KOPT-K1 (cell line): Measurements from ENCODE around the gene TECTA.

ENCODE experiments used
- H3K27ac ChIP-seq: fragments of 200-600 bp; sonication (generic); 2 replicates; pipeline ENCODE4 v1.5.1; 2016; ENCODE audit warnings: antibody characterized with exemption, mild to moderate bottlenecking, low read depth, low read length; ENCODE audit not compliant: poor library complexity, severe bottlenecking
- H3K36me3 ChIP-seq: fragments of 200-600 bp; sonication (generic); 2 replicates; pipeline ENCODE4 v1.5.1; 2017; ENCODE audit warnings: antibody characterized with exemption, mild to moderate bottlenecking, low read length, moderate library complexity; ENCODE audit not compliant: insufficient read depth
- H3K9me3 ChIP-seq: fragments of 200-600 bp; sonication (generic); 2 replicates; pipeline ENCODE4 v1.5.1; 2017; ENCODE audit warnings: antibody characterized with exemption, low read length, mild to moderate bottlenecking; ENCODE audit not compliant: insufficient read depth, poor library complexity, severe bottlenecking

The TECTA gene

DNA sequence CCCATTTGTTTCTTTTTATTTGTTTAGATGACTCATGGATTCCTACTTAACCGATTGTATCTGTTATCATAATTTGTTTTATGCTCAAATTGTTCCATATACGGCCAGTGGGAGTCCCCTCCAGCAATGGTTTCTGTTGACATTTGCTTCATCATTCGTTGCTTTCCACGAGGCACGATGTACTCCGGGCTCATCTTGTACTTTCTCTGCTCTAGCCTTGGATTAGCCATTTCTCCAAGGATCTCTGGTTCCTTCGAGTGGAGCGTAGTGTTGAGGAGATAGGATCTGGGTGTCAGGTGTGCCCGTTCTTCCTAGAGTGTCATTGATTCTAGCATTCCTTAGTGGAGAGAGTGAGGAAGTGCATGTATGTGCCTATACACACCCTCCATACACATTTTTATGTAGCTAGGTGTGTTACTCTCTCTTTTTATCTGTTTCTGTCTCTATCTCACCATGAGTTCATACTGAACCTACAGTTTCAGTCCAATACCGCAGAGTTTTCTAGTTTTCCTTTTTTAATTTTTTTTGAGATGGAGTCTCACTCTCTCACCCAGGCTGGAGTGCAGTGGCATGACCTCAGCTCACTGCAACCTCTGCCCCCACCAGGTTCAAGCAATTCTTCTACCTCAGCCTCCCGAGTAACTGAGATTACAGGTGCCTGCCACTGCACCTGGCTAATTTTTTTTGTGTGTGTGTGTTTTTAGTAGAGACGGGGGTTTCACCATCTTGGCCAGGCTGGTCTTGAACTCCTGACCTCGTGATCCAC is 31.4 kb downstream of the TECTA start:
- Histone ChIP-seq H3K27ac (no peak overlapping the region), H3K36me3 (no peaks in the 10 kb centered on the region), H3K9me3 (no peaks in the 10 kb centered on the region)

DNA sequence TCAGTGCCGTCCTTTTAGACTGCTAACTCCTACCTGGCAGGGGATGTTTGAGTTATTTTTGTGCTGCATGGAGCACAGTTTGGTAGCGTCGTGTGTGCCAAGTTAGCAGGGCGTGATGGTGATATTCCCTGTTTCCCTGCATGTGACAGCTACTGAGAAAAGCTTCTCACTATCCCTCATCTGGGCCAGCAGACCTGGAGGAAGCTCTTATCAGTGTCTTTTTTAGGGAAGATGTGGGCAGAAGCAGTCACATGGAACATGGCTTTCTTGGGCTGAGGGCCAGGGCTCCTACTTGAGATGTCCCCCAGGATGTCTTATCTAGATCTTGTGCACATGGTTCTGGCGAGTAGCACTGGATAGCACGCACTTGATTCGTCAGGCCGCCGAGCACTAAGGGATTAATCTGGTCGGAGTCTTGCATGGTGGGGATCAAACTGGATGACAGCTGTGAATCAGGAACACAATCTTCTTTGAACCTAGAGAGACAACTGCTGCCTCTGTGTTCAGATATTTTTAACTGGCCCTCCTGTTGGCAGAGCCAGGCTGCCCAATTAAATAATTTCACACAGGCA is 33.8 kb downstream of the TECTA start:
- Histone ChIP-seq H3K36me3 (no peaks in the 10 kb centered on the region), H3K9me3 (no peaks in the 10 kb centered on the region), H3K27ac (no peak overlapping the region)

DNA sequence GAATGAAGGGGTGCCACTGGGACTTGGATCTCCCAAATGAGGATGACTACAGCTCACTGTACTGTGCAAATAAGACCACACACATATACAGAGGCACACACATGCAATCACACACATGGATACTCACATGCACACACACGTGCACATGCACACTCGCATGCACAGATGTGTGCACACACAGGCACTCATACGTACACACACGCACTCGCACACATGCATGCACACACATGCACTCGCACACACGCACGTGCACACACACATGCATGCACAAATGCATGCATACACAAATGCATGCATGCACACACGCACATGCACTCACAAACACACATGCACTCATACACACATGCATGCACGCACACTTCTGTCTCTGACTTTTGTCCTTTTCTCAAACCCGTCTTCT is 36.0 kb downstream of the TECTA start:
- Histone ChIP-seq H3K27ac (no peak overlapping the region), H3K9me3 (no peaks in the 10 kb centered on the region), H3K36me3 (no peaks in the 10 kb centered on the region)

DNA sequence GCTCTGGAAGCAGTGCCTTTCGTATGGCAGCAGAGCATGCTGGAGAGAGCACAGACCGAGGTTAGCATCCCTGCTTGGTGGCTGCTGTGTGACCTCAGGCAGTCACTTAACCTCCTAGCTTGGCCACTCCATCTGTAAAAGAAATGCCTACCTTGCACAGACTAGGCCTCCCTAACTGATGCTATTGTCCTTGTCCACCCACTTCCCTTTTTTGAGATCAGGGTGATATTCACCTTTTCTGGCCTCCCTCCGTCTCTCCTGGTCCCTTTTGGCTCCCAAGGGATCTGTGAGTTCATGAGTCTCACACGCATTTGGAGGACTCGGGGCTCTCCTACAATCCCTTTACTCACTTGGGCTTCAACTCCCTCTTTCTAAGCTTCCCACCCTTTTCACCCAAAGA is 37.2 kb downstream of the TECTA start:
- Histone ChIP-seq H3K27ac (no peak overlapping the region), H3K36me3 (no peaks in the 10 kb centered on the region), H3K9me3 (no peaks in the 10 kb centered on the region)

DNA sequence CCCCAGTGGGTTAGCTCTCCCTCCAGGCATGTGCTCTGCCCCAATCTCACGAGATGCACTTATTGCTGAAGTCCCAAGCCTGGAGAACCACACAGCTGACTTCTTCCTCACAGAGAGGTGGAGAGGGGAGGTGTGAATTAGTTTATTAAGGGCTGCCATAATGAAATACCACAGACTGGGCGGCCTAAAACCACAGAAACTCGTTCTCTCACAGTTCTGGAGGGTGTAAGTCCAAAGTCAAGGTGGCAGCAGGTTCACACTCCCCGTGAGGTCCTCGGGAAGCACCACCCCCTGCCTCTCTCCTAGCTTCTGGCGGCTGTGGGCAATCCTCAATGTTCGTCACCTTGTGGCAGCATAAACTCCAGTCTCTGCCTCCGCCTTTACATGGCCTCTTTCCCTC is 39.3 kb downstream of the TECTA start:
- H3K9me3 ChIP-seq: no peaks in the 10 kb centered on the region
- H3K36me3 ChIP-seq: no peaks in the 10 kb centered on the region
- no peak overlapping the region for H3K27ac ChIP-seq

DNA sequence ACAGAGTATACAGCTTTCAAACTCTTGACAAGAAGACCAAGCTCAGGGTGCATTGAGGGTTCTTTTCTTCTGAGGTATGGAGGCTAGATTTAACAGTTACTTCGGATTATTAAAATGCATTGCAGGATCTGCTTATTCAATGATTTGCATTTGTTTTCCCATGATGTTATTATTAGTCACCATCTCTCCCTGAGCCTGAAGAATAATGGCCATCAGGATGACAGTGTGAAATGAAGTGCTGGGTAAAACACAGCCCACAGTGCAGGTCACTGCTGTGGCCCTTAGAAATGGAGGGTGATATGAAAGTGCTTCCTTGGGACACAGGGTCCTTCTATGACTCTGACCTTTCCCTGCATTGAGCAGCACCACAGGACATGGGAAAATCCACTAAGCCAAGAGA is 40.0 kb downstream of the TECTA start:
- Histone ChIP-seq H3K36me3 (no peaks in the 10 kb centered on the region), H3K27ac (no peak overlapping the region), H3K9me3 (no peaks in the 10 kb centered on the region)

DNA sequence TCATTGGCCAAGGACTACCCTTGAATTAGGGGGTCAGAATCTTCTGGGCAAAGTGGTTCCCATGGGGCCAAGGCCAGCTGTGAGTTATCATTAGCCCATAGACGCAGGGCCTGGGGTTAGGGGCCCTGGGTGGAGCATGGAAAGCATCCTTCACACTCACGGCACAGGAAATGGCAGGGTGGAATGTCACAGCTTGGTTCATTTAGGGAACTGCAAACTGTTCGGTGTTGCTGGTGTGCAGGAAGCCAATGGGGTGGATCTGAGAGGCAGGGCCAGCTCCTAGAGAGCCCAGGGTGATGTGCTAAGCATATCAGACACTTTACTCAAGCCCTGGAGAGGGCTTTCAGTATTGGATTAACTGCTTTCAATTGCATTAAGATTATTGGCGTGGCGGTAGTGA is 42.9 kb downstream of the TECTA start:
- H3K36me3 ChIP-seq: no peaks in the 10 kb centered on the region
- no peak overlapping the region for H3K27ac ChIP-seq
- H3K9me3 ChIP-seq: no peaks in the 10 kb centered on the region

DNA sequence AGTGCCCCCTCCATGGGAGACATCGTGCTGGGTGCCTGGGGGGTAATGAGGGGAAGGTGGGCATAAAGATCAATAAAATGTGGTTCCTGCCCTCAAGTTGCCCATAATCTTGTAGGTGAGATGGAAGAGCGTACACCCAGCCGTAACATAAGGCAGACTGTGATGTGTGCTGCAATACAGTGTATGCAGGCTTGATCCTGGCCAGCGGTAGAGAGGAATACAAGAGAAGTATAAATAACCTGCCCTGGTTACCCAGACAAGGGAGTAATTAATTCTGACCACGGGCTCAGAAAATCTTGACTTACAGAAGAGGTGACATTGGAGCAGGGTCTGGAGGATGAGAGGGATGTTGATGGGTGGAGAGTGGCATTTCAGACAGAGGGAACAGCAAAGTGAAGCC is 43.7 kb downstream of the TECTA start:
- Histone ChIP-seq H3K9me3 (no peaks in the 10 kb centered on the region), H3K36me3 (no peaks in the 10 kb centered on the region), H3K27ac (no peak overlapping the region)

DNA sequence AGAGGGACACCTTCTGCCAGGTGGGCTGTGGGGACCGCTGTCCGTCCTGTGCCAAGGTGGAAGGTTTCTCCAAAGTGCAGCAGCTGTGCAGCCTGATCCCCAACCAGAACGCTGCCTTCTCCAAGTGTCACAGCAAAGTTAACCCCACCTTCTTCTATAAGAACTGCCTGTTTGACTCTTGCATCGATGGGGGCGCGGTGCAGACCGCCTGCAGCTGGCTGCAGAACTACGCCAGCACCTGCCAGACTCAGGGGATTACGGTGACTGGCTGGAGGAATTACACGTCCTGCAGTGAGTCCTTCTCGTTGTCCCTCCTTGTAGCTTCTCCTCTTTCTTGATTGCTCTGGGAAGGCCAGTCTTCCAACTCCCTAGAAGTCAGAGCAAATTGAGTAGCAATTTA is 44.8 kb downstream of the TECTA start:
- Histone ChIP-seq H3K9me3 (no peaks in the 10 kb centered on the region), H3K36me3 (no peaks in the 10 kb centered on the region), H3K27ac (no peak overlapping the region)

DNA sequence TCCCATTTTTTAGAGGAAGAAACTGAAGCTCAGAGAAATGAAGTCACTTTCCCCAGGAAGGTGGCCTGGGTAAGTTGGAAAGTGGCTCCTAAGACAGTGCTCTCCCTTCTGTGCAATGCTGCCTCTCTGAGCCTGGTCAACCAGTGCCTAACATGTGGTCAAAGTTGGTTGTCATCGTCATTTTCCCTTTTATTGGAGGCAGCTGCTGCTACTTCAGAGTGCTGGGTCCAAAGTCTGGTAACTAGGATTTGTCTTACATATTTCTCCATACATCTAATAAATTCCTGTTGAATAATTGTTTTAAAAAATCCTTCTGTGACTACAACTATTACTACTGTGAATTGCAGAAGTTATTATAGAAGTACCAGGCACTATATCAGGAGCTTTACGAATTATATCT is 48.1 kb downstream of the TECTA start:
- Histone ChIP-seq H3K9me3 (no peaks in the 10 kb centered on the region), H3K36me3 (no peaks in the 10 kb centered on the region), H3K27ac (no peak overlapping the region)

DNA sequence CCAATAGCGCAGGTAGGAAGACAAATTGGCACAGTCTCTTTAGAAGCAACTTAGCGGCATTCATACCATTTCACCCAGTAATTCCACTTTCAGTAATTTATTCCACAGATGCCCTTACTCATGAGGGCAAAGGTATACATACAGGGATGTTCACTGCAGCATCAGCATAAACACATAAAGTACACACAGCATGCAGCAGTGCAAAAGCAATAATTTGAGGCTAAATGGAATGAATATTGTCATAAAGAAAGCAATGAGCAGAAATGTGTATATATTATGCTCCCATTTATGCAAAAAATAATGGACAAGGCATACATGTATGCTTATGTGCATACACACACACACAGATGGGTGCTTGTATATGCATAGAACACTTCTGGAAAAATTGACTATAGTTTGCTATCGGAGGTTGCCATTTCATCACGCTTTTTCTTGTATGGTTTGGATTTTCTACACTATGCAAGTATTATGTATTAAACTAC is 50.2 kb downstream of the TECTA start:
- Histone ChIP-seq H3K36me3 (no peaks in the 10 kb centered on the region), H3K27ac (no peak overlapping the region), H3K9me3 (no peaks in the 10 kb centered on the region)

DNA sequence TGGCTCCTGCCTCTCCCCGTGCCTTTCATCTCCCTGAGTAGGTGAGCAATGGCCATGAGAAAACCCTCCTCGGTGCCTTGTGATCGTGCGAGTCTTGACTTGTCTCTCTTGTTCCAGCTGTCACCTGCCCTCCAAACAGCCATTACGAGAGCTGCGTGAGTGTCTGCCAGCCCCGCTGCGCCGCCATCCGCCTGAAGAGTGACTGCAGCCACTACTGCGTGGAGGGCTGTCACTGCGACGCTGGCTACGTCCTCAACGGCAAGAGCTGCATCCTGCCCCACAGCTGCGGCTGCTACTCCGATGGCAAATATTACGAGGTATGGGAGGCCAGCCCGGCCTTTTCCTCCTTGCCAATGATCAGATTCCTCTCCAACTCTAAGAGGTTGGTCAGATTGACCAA is 51.7 kb downstream of the TECTA start:
- H3K36me3 ChIP-seq: no peaks in the 10 kb centered on the region
- no peaks in the 10 kb centered on the region for H3K9me3 ChIP-seq
- H3K27ac ChIP-seq: no peak overlapping the region

DNA sequence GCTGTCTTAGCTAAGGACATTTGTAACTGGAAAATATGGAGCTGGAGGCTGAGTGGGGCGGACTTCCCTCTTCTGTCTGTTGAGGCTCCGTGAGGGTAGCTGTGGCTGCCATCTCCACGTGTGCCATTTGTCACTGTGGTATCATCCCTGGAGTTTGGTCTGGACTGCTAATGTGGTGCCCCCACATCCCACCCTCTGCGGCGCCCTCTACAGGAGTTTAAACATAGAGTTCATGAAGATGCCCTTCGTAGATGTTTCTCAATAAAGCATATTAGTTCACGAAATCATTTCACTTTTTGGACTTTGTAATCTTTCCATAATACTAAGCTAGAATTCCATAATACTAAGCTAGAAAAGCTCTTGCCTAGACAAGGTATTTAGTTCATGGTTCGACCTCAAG is 52.4 kb downstream of the TECTA start:
- H3K27ac ChIP-seq: no peak overlapping the region
- no peaks in the 10 kb centered on the region for H3K36me3 ChIP-seq
- no peaks in the 10 kb centered on the region for H3K9me3 ChIP-seq

DNA sequence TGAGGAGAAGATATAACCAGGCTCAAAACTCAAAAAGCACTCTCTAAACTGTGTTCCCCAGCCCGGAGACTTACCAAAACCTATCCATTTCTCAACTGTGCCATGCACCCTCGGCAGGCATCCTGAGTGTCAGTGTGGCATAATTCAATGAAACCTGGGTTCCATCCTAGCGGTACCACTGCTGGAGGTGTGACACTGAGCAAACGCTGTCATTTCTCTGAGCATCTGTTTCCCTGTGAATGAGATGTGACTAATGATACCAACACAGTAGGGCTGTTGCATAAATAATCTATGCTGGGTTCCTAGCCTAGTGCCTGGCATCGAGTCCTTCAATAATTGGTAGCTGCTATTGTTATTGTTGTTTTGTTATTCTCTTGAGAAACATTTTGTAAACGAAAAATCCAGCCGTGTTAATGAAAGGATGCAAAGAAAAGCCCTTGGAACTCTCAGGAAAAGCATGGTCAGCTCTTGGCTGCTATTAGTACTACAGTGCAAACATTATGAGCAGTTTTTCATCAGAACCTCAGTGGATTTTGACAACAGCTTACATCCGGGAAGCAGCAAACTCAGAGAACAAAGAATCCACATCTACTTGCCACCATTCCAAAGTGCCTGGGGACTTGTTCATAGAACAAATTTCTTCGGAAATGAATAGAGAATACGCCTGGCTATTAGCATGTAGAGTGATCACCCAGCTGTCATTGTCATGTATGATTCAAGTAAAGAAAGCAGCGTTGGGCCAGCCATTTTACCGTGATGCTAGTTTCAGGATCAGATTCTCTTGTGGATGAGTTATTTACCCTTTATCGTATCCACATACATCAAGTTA is 53.7 kb downstream of the TECTA start:
- no peaks in the 10 kb centered on the region for H3K36me3 ChIP-seq
- no peak overlapping the region for H3K27ac ChIP-seq
- no peaks in the 10 kb centered on the region for H3K9me3 ChIP-seq

DNA sequence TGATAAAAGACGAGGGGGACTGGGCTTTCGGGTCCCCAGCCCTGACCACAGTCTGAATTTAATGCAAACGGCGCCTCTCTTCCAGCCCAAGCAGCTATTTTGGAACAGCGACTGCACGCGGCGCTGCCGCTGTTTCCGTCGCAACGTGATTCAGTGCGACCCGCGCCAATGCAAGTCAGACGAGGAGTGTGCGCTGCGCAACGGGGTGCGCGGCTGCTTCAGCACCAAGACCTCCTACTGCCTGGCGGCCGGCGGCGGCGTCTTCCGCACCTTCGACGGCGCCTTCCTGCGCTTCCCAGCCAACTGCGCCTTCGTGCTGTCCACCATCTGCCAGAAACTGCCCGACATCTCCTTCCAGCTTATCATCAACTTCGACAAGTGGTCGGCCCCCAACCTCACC is 56.7 kb downstream of the TECTA start:
- Histone ChIP-seq H3K36me3 (no peaks in the 10 kb centered on the region), H3K27ac (no peak overlapping the region), H3K9me3 (no peaks in the 10 kb centered on the region)
